NT2/D1 (cell line): ENCODE data around the gene ZBTB47.

Experiments
- DNase-seq: peaks from one replicate; pipeline ENCODE4 v3.0.0-alpha.2; 2011; ENCODE audit warnings: low read depth, low spot score
- H3K27me3 ChIP-seq: 2 replicates; pipeline ENCODE4 v1.6.0; 2011; ENCODE audit warnings: mild to moderate bottlenecking; ENCODE audit not compliant: insufficient read length, insufficient read depth
- H3K36me3 ChIP-seq: 2 replicates; pipeline ENCODE4 v1.6.1; 2011; ENCODE audit warnings: mild to moderate bottlenecking, low read length, mixed read lengths; ENCODE audit not compliant: insufficient read depth, insufficient read length
- H3K4me1 ChIP-seq: 2 replicates; pipeline ENCODE4 v1.5.1; 2011; ENCODE audit not compliant: insufficient read depth, insufficient read length
- H3K4me3 ChIP-seq: 2 replicates; pipeline ENCODE4 v1.5.1; 2011; ENCODE audit warnings: low read depth; ENCODE audit not compliant: insufficient read length
- H3K9ac ChIP-seq: 2 replicates; pipeline ENCODE4 v1.6.0; 2011; ENCODE audit warnings: low read depth; ENCODE audit not compliant: insufficient read length
- H3K9me3 ChIP-seq: 2 replicates; pipeline ENCODE4 v1.5.1; 2011; ENCODE audit warnings: mild to moderate bottlenecking, low read length; ENCODE audit not compliant: insufficient read depth
- SUZ12 ChIP-seq: IDR thresholded peaks from 2 replicates; pipeline ENCODE4 v1.6.1; 2011; ENCODE audit not compliant: insufficient read length, insufficient read depth; ENCODE audit errors: extremely low read depth
- YY1 ChIP-seq: IDR thresholded peaks from 2 replicates; pipeline ENCODE4 v1.6.1; 2011; ENCODE audit not compliant: insufficient read length, insufficient read depth
- ZNF274 ChIP-seq: IDR thresholded peaks from 2 replicates; pipeline ENCODE4 v1.6.1; 2011; ENCODE audit warnings: mild to moderate bottlenecking, low read depth, low read length

The ZBTB47 gene

GRCh38 chr3:42700366-42701288 lies 47.1 kb downstream of the ZBTB47 start:
- TF ChIP-seq YY1 (no peak), ZNF274 (no peak), SUZ12 (no peak)
- Histone ChIP-seq H3K9ac (no peak overlapping the region), H3K36me3 (no peaks in the 10 kb centered on the region), H3K4me3 (no peak overlapping the region), H3K4me1 (peaks cover 12% of the 10 kb centered on the region), H3K27me3 (peaks cover 10% of the 10 kb centered on the region), H3K9me3 (no peaks in the 10 kb centered on the region)
- DNase-seq, result no peak

GRCh38 chr3:42701371-42702065 lies 48.0 kb downstream of the ZBTB47 start:
- Histone ChIP-seq H3K4me1 (peaks cover 12% of the 10 kb centered on the region), H3K9me3 (no peaks in the 10 kb centered on the region), H3K4me3 (no peak overlapping the region), H3K9ac (no peak overlapping the region), H3K27me3 (peaks cover 6% of the 10 kb centered on the region), H3K36me3 (no peaks in the 10 kb centered on the region)
- DNase-seq, result peak; percentile 42
- no peak for TF ChIP-seq ZNF274
- no peak for TF ChIP-seq SUZ12
- TF ChIP-seq YY1, result no peak

GRCh38 chr3:42702066-42702951 lies 48.8 kb downstream of the ZBTB47 start, which contains the start of gene HHATL:
TSS of gene HHATL (minus strand) at chr3:42702798. CDS start at chr3:42700826, 1,972 bp downstream.
- Histone ChIP-seq H3K27me3 (peaks cover 6% of the 10 kb centered on the region), H3K9me3 (no peaks in the 10 kb centered on the region), H3K4me1 (peaks cover 12% of the 10 kb centered on the region), H3K9ac (no peak within 1 kb of the TSS), H3K36me3 (no peaks in the 10 kb centered on the region), H3K4me3 (no peak within 1 kb of the TSS)
- DNase-seq, result no peak
- TF ChIP-seq ZNF274 (no peak), YY1 (no peak), SUZ12 (no peak)

GRCh38 chr3:42702982-42703694 lies 49.6 kb downstream of the ZBTB47 start:
- DNase-seq, result no peak
- Histone ChIP-seq H3K4me1 (peaks cover 12% of the 10 kb centered on the region), H3K27me3 (peaks cover 6% of the 10 kb centered on the region), H3K9me3 (no peaks in the 10 kb centered on the region), H3K9ac (no peak overlapping the region), H3K36me3 (no peaks in the 10 kb centered on the region), H3K4me3 (no peak overlapping the region)
- TF ChIP-seq ZNF274, result no peak
- TF ChIP-seq SUZ12, result no peak
- no peak for TF ChIP-seq YY1

- Histone ChIP-seq H3K9me3 (no peaks in the 10 kb centered on the region), H3K4me3 (no peak overlapping the region), H3K4me1 (peaks cover 12% of the 10 kb centered on the region), H3K27me3 (peaks cover 2% of the 10 kb centered on the region), H3K9ac (no peak overlapping the region), H3K36me3 (no peaks in the 10 kb centered on the region)
- TF ChIP-seq SUZ12 (no peak), YY1 (no peak), ZNF274 (no peak)
- DNase-seq, result no peak
Observed at GRCh38 chr3:42703695-42704025, 50.2 kb downstream of the ZBTB47 start.

- Histone ChIP-seq H3K27me3 (no peaks in the 10 kb centered on the region), H3K36me3 (no peaks in the 10 kb centered on the region), H3K9ac (no peak overlapping the region), H3K9me3 (no peaks in the 10 kb centered on the region), H3K4me3 (no peak overlapping the region), H3K4me1 (peaks cover 12% of the 10 kb centered on the region)
- no peak for DNase-seq
- TF ChIP-seq SUZ12, result no peak
- TF ChIP-seq YY1, result no peak
- TF ChIP-seq ZNF274, result no peak
Observed at GRCh38 chr3:42704136-42704841, 50.8 kb downstream of the ZBTB47 start.
